ENCODE results near the gene DDRGK1. TPM values are rescaled to one million over a fixed set of nuclear protein-coding genes. Genes with fewer than 3 reads are reported as not detected.

The DDRGK1 gene
- total and polyA plus RNA-seq, 2 of the 4 experiments (the other 2 are of a cell fraction), result 12.2 to 29.6 TPM

- no peak overlapping the region for H2AK5ac ChIP-seq (ENCODE audit: low read depth, low read length)
- no peak for DNase-seq
- H3K23ac ChIP-seq (ENCODE audit: low read depth, low read length), result no peak overlapping the region
- no peak overlapping the region for H2BK5ac ChIP-seq (ENCODE audit: low read depth, low read length, poor library complexity, severe bottlenecking)
- intact Hi-C loops (cut with micrococcal nuclease) (no loop called here), in situ Hi-C loops (cut with MboI; ENCODE audit: low sequenced_read_pairs) (no loop called here), dilution Hi-C loops (cut with HindIII; ENCODE audit: low sequenced_read_pairs, unreplicated experiment) (no loop called here)
- no peak overlapping the region for H4K91ac ChIP-seq (ENCODE audit: insufficient read depth, low read depth, low read length)
- H3K27ac ChIP-seq (ENCODE audit: insufficient read depth, low read length), result no peak overlapping the region
- no peak overlapping the region for H3K9ac ChIP-seq (ENCODE audit: low read depth, low read length)
- peaks cover 6% of the 10 kb centered on the region; the same call in 1 of the 2 replicates for H3K27me3 ChIP-seq (ENCODE audit: control insufficient read depth, insufficient read depth, low read length)
- no peak overlapping the region for H2AFZ ChIP-seq (replicated peaks; ENCODE audit: low read length, poor library complexity)
- no peak overlapping the region for H2BK20ac ChIP-seq (ENCODE audit: low read depth, low read length)
- no peaks in the 10 kb centered on the region for H4K20me1 ChIP-seq (ENCODE audit: insufficient read depth, low read length)
- no peaks in the 10 kb centered on the region for H3K9me1 ChIP-seq (ENCODE audit: insufficient read depth, low read length)
- H2AK9ac ChIP-seq (replicated peaks; ENCODE audit: low read depth, low read length, poor library complexity), result no peak overlapping the region
- no peaks in the 10 kb centered on the region for H3K79me1 ChIP-seq (ENCODE audit: low read depth in 1 of 2, low read length in 2 of 2)
- H3K36me3 ChIP-seq (ENCODE audit: control insufficient read depth, insufficient read depth, low read length), result peaks cover under 1% of the 10 kb centered on the region; the same call in 1 of the 2 replicates
- ChIA-PET POLR2A (ENCODE audit: unreplicated experiment) (no interaction called here), CTCF (interaction anchor here (0.7 kb wide), 1 partner anchor 1026 kb away, joined by 3 read pairs; no protein-coding TSS in a partner anchor)
- TF ChIP-seq RCOR1 (IDR thresholded peaks at IDR 0.05; ENCODE audit: insufficient replicate concordance, low read length) (no peak), SMC3 (IDR thresholded peaks at IDR 0.05; ENCODE audit: low read depth, low read length) (no peak), RFX5 (IDR thresholded peaks at IDR 0.05; ENCODE audit: low read depth, low read length) (no peak), CHD1 (IDR thresholded peaks at IDR 0.05; ENCODE audit: low read depth, low read length) (no peak), FOS (IDR thresholded peaks at IDR 0.05; ENCODE audit: low read depth, low read length) (no peak), MAZ (IDR thresholded peaks at IDR 0.05; ENCODE audit: borderline replicate concordance, low read depth, low read length) (no peak), BHLHE40 (IDR thresholded peaks at IDR 0.05; ENCODE audit: low read depth, low read length) (no peak), MXI1 (IDR thresholded peaks at IDR 0.05; ENCODE audit: borderline replicate concordance, low read depth, low read length) (no peak), CEBPB (IDR thresholded peaks at IDR 0.05; ENCODE audit: low read depth, low read length) (no peak)
- TF ChIP-seq, protein P1, sequence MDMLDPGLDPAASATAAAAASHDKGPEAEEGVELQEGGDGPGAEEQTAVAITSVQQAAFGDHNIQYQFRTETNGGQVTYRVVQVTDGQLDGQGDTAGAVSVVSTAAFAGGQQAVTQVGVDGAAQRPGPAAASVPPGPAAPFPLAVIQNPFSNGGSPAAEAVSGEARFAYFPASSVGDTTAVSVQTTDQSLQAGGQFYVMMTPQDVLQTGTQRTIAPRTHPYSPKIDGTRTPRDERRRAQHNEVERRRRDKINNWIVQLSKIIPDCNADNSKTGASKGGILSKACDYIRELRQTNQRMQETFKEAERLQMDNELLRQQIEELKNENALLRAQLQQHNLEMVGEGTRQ (IDR thresholded peaks at IDR 0.05; ENCODE audit: low read depth, low read length), result no peak
- TF ChIP-seq, protein P2, sequence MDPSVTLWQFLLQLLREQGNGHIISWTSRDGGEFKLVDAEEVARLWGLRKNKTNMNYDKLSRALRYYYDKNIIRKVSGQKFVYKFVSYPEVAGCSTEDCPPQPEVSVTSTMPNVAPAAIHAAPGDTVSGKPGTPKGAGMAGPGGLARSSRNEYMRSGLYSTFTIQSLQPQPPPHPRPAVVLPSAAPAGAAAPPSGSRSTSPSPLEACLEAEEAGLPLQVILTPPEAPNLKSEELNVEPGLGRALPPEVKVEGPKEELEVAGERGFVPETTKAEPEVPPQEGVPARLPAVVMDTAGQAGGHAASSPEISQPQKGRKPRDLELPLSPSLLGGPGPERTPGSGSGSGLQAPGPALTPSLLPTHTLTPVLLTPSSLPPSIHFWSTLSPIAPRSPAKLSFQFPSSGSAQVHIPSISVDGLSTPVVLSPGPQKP (IDR thresholded peaks at IDR 0.05; ENCODE audit: borderline replicate concordance, low read depth, low read length), result no peak
- no peak overlapping the region for H4K8ac ChIP-seq (ENCODE audit: low read depth in 2 of 2, low read length in 2 of 2)
- no peak for ATAC-seq (ENCODE audit: low read depth)
- no peak overlapping the region for H3K56ac ChIP-seq (ENCODE audit: extremely low read depth, insufficient read depth, low read length)
- no peaks in the 10 kb centered on the region for H3K4me1 ChIP-seq (ENCODE audit: control insufficient read depth, insufficient read depth, low read length)
- H2BK15ac ChIP-seq (ENCODE audit: low read depth, low read length), result no peak overlapping the region
- no peak overlapping the region for H3K18ac ChIP-seq (ENCODE audit: low read depth, low read length)
- no peak overlapping the region for H3K4ac ChIP-seq (ENCODE audit: low read depth, low read length)
- H3K9me3 ChIP-seq (ENCODE audit: control insufficient read depth, insufficient read depth, low read length), result no peaks in the 10 kb centered on the region
- BruUV-seq (replicated peaks), result no TSS peak
- no peak overlapping the region for H2BK120ac ChIP-seq (ENCODE audit: low read depth, low read length)
- no peak overlapping the region for H3K4me3 ChIP-seq (ENCODE audit: insufficient read depth, low read depth, low read length)
- no peak overlapping the region for H3K4me2 ChIP-seq (ENCODE audit: low read depth, low read length)
- WGBS, 2 experiments (ENCODE audit: extremely low coverage in 2 of 2, insufficient read length in 1 of 2), result 50% methylated on average over 1 of the region's 4 CpGs; no CpG with 5 or more reads in 1 of the 2 experiments
- H4K5ac ChIP-seq (ENCODE audit: low read depth, low read length), result no peak overlapping the region
- no peak overlapping the region for H3K14ac ChIP-seq (replicated peaks; ENCODE audit: low read depth, low read length)
These were observed 41.2 kb upstream of the DDRGK1 start for GRCh38 chr20:3245711-3246110.

Data from IMR-90 (cell line).